Neuronal stem cell (in vitro differentiated cells): ENCODE data around the gene KCTD16.
A peak's percentile ranks its signal among the peaks of the same experiment; 100 is the strongest.

Experiments used
- DNase-seq: peaks from one replicate; pipeline ENCODE4 v3.0.0-alpha.2; 2013; ENCODE audit warnings: low spot score
- H2AFZ ChIP-seq: one replicate; pipeline ENCODE4 v1.6.1; 2013; ENCODE audit warnings: mild to moderate bottlenecking, low read length, inconsistent platforms
- H2AK5ac ChIP-seq: 2 replicates; pipeline ENCODE4 v1.6.1; 2013; ENCODE audit warnings: low read depth, mild to moderate bottlenecking, inconsistent platforms, low read length, moderate library complexity, mixed read lengths
- H2BK120ac ChIP-seq: 2 replicates; pipeline ENCODE4 v1.6.1; 2013; ENCODE audit warnings: low read depth, mild to moderate bottlenecking, inconsistent platforms, low read length, moderate library complexity, mixed read lengths
- H2BK12ac ChIP-seq: one replicate; pipeline ENCODE4 v1.6.1; 2013; ENCODE audit warnings: low read length, inconsistent platforms
- H2BK15ac ChIP-seq: 2 replicates; pipeline ENCODE4 v1.6.1; 2013; ENCODE audit warnings: mild to moderate bottlenecking, low read length, inconsistent platforms, mixed read lengths
- H2BK5ac ChIP-seq: one replicate; pipeline ENCODE4 v1.6.1; 2013; ENCODE audit warnings: inconsistent platforms, mild to moderate bottlenecking, low read length, moderate library complexity
- H3K14ac ChIP-seq: one replicate; pipeline ENCODE4 v1.6.1; 2013; ENCODE audit warnings: low read length, inconsistent platforms
- H3K18ac ChIP-seq: 2 replicates; pipeline ENCODE4 v1.6.1; 2013; ENCODE audit warnings: low read length, inconsistent platforms
- H3K23ac ChIP-seq: 2 replicates; pipeline ENCODE4 v1.6.1; 2013; ENCODE audit warnings: low read depth, mild to moderate bottlenecking, mixed read lengths, low read length, inconsistent platforms; ENCODE audit not compliant: poor library complexity
- H3K27ac ChIP-seq: replicated peaks from 3 replicates; pipeline ENCODE4 v1.5.1; 2013; ENCODE audit warnings: low read length, inconsistent platforms
- H3K27me3 ChIP-seq, 3 experiments: 2 replicates each; pipeline ENCODE4 v1.6.1; 2013; ENCODE audit warnings: low read length in 3 of 3, mild to moderate bottlenecking in 2 of 3, inconsistent platforms in 1 of 3, low read depth in 1 of 3, mixed read lengths in 1 of 3, moderate library complexity in 1 of 3; ENCODE audit not compliant: control insufficient read depth in 3 of 3, insufficient read depth in 3 of 3
- H3K36me3 ChIP-seq, 2 donors: replicated peaks in 1 of 2; 2 replicates each; pipeline ENCODE4 v1.6.1; 2013; ENCODE audit warnings: low read length in 2 of 2; ENCODE audit not compliant: control insufficient read depth in 2 of 2, insufficient read depth in 2 of 2
- H3K4ac ChIP-seq: 2 replicates; pipeline ENCODE4 v1.6.1; 2013; ENCODE audit warnings: inconsistent platforms, mild to moderate bottlenecking, low read length, moderate library complexity
- H3K4me1 ChIP-seq, 2 donors: 1 replicate in 1 of 2; 2 replicates in 1 of 2; pipeline ENCODE4 v1.6.1; 2013; ENCODE audit warnings: low read length in 2 of 2, low read depth in 1 of 2; ENCODE audit not compliant: control insufficient read depth in 2 of 2, insufficient read depth in 1 of 2
- H3K4me2 ChIP-seq: one replicate; pipeline ENCODE4 v1.6.1; 2013; ENCODE audit warnings: mild to moderate bottlenecking, low read length, inconsistent platforms; ENCODE audit not compliant: insufficient read depth, poor library complexity, severe bottlenecking
- H3K4me3 ChIP-seq, 2 donors: 2 replicates each; pipeline ENCODE4 v1.5.1; 2013; ENCODE audit warnings: low read length in 2 of 2, mild to moderate bottlenecking in 2 of 2, inconsistent platforms in 1 of 2, moderate library complexity in 1 of 2
- H3K79me1 ChIP-seq: one replicate; pipeline ENCODE4 v1.6.1; 2013; ENCODE audit warnings: low read depth, mild to moderate bottlenecking, inconsistent platforms, low read length, moderate library complexity
- H3K9ac ChIP-seq: one replicate; pipeline ENCODE4 v1.6.1; 2013; ENCODE audit warnings: mild to moderate bottlenecking, low read depth, low read length, inconsistent platforms; ENCODE audit not compliant: poor library complexity
- H3K9me3 ChIP-seq, 2 donors: replicated peaks in 1 of 2; 2 replicates each; pipeline versions ENCODE3 to v1.6.1; 2013; ENCODE audit warnings: low read length in 2 of 2, mild to moderate bottlenecking in 2 of 2, inconsistent platforms in 1 of 2, low read depth in 1 of 2, mixed read lengths in 1 of 2, moderate library complexity in 1 of 2; ENCODE audit not compliant: control insufficient read depth in 2 of 2, insufficient read depth in 1 of 2
- H4K8ac ChIP-seq: one replicate; pipeline ENCODE4 v1.6.1; 2013; ENCODE audit warnings: low read depth, mild to moderate bottlenecking, inconsistent platforms, low read length, moderate library complexity
- H4K91ac ChIP-seq: one replicate; pipeline ENCODE4 v1.6.1; 2013; ENCODE audit warnings: low read length, low read depth, mild to moderate bottlenecking, inconsistent platforms; ENCODE audit not compliant: poor library complexity
- WGBS, 2 donors: extraction: QIAGEN DNeasy Blood & Tissue Kit; methylation state at CpG; one replicate each; pipeline ENCODE4 v1.1.7; 2013; ENCODE audit warnings: missing lambda C conversion rate in 2 of 2, mixed read lengths in 1 of 2; ENCODE audit not compliant: insufficient read length in 2 of 2, insufficient replicate concordance in 1 of 2; ENCODE audit errors: extremely low coverage in 2 of 2; 5-methylcytosine and 5-hydroxymethylcytosine counted together

The KCTD16 gene

DNA sequence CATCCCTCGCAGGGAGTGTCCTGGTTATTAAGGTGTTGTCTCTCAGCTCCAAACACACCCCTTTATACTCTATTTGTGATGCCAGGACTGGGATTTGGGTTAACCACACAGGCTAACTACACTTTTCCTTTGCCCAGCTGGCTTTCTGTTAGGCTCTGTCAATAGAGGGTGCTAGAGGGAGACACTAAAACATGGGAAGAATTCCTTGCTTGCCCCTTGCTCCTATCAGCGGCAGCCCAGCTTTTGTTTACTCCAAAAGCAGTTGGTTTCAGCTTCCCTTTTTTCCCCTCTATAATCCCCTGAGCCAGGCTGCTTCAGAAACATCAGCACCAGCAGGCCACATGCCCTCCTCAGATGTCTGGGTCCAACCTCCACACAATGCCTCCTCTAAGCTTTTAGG lies 297.1 kb downstream of the KCTD16 start:
- no peak overlapping the region for H4K91ac ChIP-seq
- peak; percentile 56 for DNase-seq
- H3K4ac ChIP-seq = no peak overlapping the region
- H2AFZ ChIP-seq = peak overlapping the region; percentile 75
- no peak overlapping the region for H3K9ac ChIP-seq
- no peak overlapping the region for H3K14ac ChIP-seq
- no peak overlapping the region for H3K18ac ChIP-seq
- no peaks in the 10 kb centered on the region for H3K36me3 ChIP-seq
- H3K4me3 ChIP-seq = no peak overlapping the region
- no peak overlapping the region for H3K4me2 ChIP-seq
- no peak overlapping the region for H2BK15ac ChIP-seq
- peaks cover 0 to 5% of the 10 kb centered on the region in 2 donors for H3K4me1 ChIP-seq
- no peak overlapping the region for H2AK5ac ChIP-seq
- H2BK5ac ChIP-seq = no peak overlapping the region
- H2BK12ac ChIP-seq = no peak overlapping the region
- H3K9me3 ChIP-seq = no peaks in the 10 kb centered on the region
- no peak overlapping the region for H2BK120ac ChIP-seq
- H4K8ac ChIP-seq = no peak overlapping the region
- WGBS, 2 donors = no CpG with 5 or more reads among the region's 2 CpGs
- H3K27ac ChIP-seq = peak overlapping the region; percentile 45
- no peaks in the 10 kb centered on the region for H3K27me3 ChIP-seq
- no peaks in the 10 kb centered on the region for H3K79me1 ChIP-seq
- H3K23ac ChIP-seq = no peak overlapping the region

DNA sequence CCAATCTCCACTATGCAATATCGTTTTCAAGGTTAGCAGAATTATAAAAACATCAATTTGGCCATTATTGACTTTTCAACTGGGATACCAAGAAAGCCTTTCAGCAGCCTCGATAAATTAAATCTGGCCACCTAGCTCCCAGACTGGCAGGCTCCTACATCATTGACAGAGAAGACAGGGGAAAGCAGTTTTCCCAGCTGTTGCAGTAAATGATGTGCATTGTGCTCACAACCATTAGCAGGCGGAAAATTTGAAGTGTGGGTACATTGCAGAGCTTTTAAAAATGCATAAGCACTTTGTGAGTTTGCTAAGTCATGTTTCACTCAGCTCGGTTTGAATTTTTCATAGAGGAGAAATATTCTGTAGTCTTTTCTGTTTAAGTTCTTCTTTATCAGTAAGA lies 297.9 kb downstream of the KCTD16 start:
- no peak overlapping the region for H3K14ac ChIP-seq
- no peak overlapping the region for H2BK15ac ChIP-seq
- H3K4me2 ChIP-seq = no peak overlapping the region
- no peak overlapping the region for H3K9ac ChIP-seq
- no peaks in the 10 kb centered on the region for H3K79me1 ChIP-seq
- no peak overlapping the region for H2BK120ac ChIP-seq
- H4K8ac ChIP-seq = no peak overlapping the region
- H3K9me3 ChIP-seq = no peaks in the 10 kb centered on the region
- H2AK5ac ChIP-seq = no peak overlapping the region
- no peak overlapping the region for H3K27ac ChIP-seq
- no peak overlapping the region for H3K23ac ChIP-seq
- no peak overlapping the region for H2AFZ ChIP-seq
- no peak overlapping the region for H2BK5ac ChIP-seq
- no peak overlapping the region for H3K4ac ChIP-seq
- H3K4me1 ChIP-seq = peaks cover 0 to 5% of the 10 kb centered on the region in 2 donors
- no peaks in the 10 kb centered on the region for H3K27me3 ChIP-seq
- WGBS, 2 donors = no CpG with 5 or more reads among the region's 4 CpGs
- H2BK12ac ChIP-seq = no peak overlapping the region
- H3K36me3 ChIP-seq = no peaks in the 10 kb centered on the region
- H3K18ac ChIP-seq = no peak overlapping the region
- no peak for DNase-seq
- H3K4me3 ChIP-seq = no peak overlapping the region
- no peak overlapping the region for H4K91ac ChIP-seq

DNA sequence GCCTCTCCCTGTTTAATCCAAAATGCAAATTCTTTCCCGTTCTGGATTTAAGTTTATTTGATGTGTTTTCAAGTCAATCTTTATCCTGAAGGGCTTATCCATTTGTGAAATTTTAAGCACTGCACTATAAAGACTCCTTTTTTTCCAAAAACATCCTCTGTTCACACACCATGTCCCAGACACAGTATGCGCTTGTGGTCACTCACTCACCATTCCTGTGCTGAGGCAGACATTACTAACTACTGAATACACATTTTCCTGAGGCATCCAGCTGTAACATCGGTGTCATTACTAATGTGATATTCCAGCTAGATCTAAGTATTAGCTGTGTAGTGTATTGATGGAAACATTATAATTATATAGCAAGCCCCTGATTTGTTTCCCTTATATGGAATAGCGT lies 298.4 kb downstream of the KCTD16 start:
- no peaks in the 10 kb centered on the region for H3K9me3 ChIP-seq
- H2BK5ac ChIP-seq = no peak overlapping the region
- no peak overlapping the region for H3K4me2 ChIP-seq
- H4K91ac ChIP-seq = no peak overlapping the region
- no peaks in the 10 kb centered on the region for H3K27me3 ChIP-seq
- H3K23ac ChIP-seq = no peak overlapping the region
- no peak overlapping the region for H2BK15ac ChIP-seq
- no peak overlapping the region for H3K9ac ChIP-seq
- no peak overlapping the region for H3K18ac ChIP-seq
- no peak overlapping the region for H2AFZ ChIP-seq
- no peak overlapping the region for H3K27ac ChIP-seq
- H4K8ac ChIP-seq = no peak overlapping the region
- no peak overlapping the region for H2BK12ac ChIP-seq
- DNase-seq = no peak
- no peaks in the 10 kb centered on the region for H3K36me3 ChIP-seq
- H3K4ac ChIP-seq = no peak overlapping the region
- no peak overlapping the region for H2AK5ac ChIP-seq
- H2BK120ac ChIP-seq = no peak overlapping the region
- no peaks in the 10 kb centered on the region for H3K79me1 ChIP-seq
- H3K4me1 ChIP-seq = peaks cover 0 to 5% of the 10 kb centered on the region in 2 donors
- H3K4me3 ChIP-seq = no peak overlapping the region
- WGBS, 2 donors = no CpG with 5 or more reads among the region's 4 CpGs
- H3K14ac ChIP-seq = no peak overlapping the region

DNA sequence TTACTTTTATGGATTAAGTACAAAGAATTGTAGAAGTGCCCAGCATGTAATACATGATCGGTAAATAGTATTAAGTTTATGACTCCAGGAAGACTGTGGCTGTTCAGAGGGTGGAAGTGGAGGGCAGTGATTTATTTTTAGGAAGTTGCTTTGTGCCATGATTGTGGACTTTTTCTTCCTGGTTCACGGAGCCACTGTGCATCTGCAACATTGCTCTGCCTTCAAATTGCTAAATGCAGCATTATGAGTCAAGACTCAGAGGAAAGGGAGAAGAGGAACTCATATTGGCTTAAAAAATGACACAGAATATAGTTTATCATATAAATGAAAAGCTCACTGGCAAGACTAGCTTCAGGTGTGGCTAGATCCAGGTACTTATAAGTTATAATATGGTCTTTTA lies 301.5 kb downstream of the KCTD16 start:
- H2AFZ ChIP-seq = no peak overlapping the region

More for the DNA sequence above, 301.5 kb downstream of the KCTD16 start:
- no CpG with 5 or more reads among the region's 2 CpGs for WGBS, 2 donors
- Histone ChIP-seq H3K14ac (no peak overlapping the region), H3K4me3 (no peak overlapping the region), H3K27ac (no peak overlapping the region), H3K79me1 (no peaks in the 10 kb centered on the region), H4K91ac (no peak overlapping the region), H3K18ac (no peak overlapping the region), H2BK120ac (no peak overlapping the region), H3K4me1 (peaks cover 0 to 5% of the 10 kb centered on the region in 2 donors), H3K9me3 (no peaks in the 10 kb centered on the region), H2BK12ac (no peak overlapping the region), H2BK5ac (no peak overlapping the region), H3K23ac (no peak overlapping the region), H3K4ac (no peak overlapping the region), H2AK5ac (no peak overlapping the region), H2BK15ac (no peak overlapping the region), H3K27me3 (no peaks in the 10 kb centered on the region), H3K9ac (no peak overlapping the region), H3K4me2 (no peak overlapping the region), H4K8ac (no peak overlapping the region), H3K36me3 (no peaks in the 10 kb centered on the region)
- no peak for DNase-seq
